Transverse colon (tissue), 4 donors: Measurements from ENCODE around the gene CD59. TPM values are rescaled to one million over a fixed set of nuclear protein-coding genes. Genes with fewer than 3 reads are reported as not detected.

Source experiments
- DNase-seq: peaks from one replicate; pipeline ENCODE4 v3.0.0-alpha.2; 2019
- H3K27ac ChIP-seq, 4 donors: fragments of 200-600 bp; sonication (generic); 2 replicates each; pipeline ENCODE4 v1.5.1; 2016 to 2018; ENCODE audit warnings: inconsistent platforms in 4 of 4
- H3K27me3 ChIP-seq: fragments of 200-600 bp; sonication (generic); 2 replicates; pipeline ENCODE4 v1.5.1; 2017; ENCODE audit warnings: inconsistent platforms
- H3K36me3 ChIP-seq, 4 donors: fragments of 200-600 bp; sonication (generic); 2 replicates each; pipeline ENCODE4 v1.5.1; 2017 to 2019; ENCODE audit warnings: inconsistent platforms in 4 of 4
- H3K4me1 ChIP-seq, 4 donors: fragments of 200-600 bp; sonication (generic); 2 replicates each; pipeline ENCODE4 v1.5.1; 2017 to 2020; ENCODE audit warnings: inconsistent platforms in 4 of 4
- H3K4me3 ChIP-seq, 4 donors: fragments of 200-600 bp; sonication (generic); 1 replicate in 1 of 4; 2 replicates in 3 of 4; pipeline versions ENCODE4 v1.5.1 to v1.6.1; 2017 to 2019; ENCODE audit warnings: inconsistent platforms in 4 of 4
- H3K9me3 ChIP-seq, 2 donors: fragments of 200-600 bp; sonication (generic); 2 replicates each; pipeline ENCODE4 v1.5.1; 2017 to 2019; ENCODE audit warnings: inconsistent platforms in 2 of 2
- EP300 ChIP-seq: sonication (generic); formaldehyde crosslinking; IDR thresholded peaks from one replicate; pipeline ENCODE4 v1.6.1; 2017; ENCODE audit warnings: antibody characterized with exemption, low read depth
- POLR2A ChIP-seq: fragments of 450-650 bp; IDR thresholded peaks from one replicate; pipeline ENCODE4 v1.6.1; 2016; ENCODE audit warnings: antibody characterized with exemption, mild to moderate bottlenecking, moderate library complexity
- POLR2AphosphoS5 ChIP-seq, 3 donors: sonication (generic); formaldehyde crosslinking; IDR thresholded peaks; one replicate each; pipeline ENCODE4 v1.6.1; 2016; ENCODE audit warnings: antibody characterized with exemption in 3 of 3
- WGBS, 2 donors: methylation state at CpG; one replicate each; pipeline ENCODE4 v1.1.5; 2018; ENCODE audit warnings: low coverage in 1 of 2; 5-methylcytosine and 5-hydroxymethylcytosine counted together
- in situ Hi-C, 4 donors: fragments of 200-750 bp; cut with MboI; loops; one replicate each; pipeline versions ENCODE4 v1.15.0 to v1.15.1; 2017; ENCODE audit warnings: low sequenced_read_pairs in 3 of 4, low pct_ligation_motif_present in 1 of 4, low pct_unique_long_range_greater_than_20kb in 1 of 4
- intact Hi-C: fragments of 100-400 bp; cut with DNase I; formaldehyde crosslinking; loops from one replicate; pipeline ENCODE4 v1.15.1; 2023; ENCODE audit warnings: low total_unique reads
- total RNA-seq, 4 donors: library from RNA; depleted of rRNA; stranded (reverse); fragments of >200 nt; gene quantifications; one replicate each; pipeline ENCODE4 v1.1.0, GENCODE V29; 2016
- TF ChIP-seq, protein P1 (sequence below), 5 experiments: fragments of 200-600 bp in 3 of 5; fragments of 450-650 bp in 2 of 5; sonication (generic) in 3 of 5; IDR thresholded peaks; 1 replicate in 2 of 5; 2 replicates in 3 of 5; pipeline ENCODE4 v1.5.1; 2016 to 2017; ENCODE audit warnings: antibody characterized with exemption in 5 of 5, inconsistent platforms in 3 of 5, mild to moderate bottlenecking in 2 of 5, moderate library complexity in 1 of 5

The CD59 gene
- total RNA-seq, 4 donors from 2014 or later = 64.7 to 213 (median 170) TPM

DNA sequence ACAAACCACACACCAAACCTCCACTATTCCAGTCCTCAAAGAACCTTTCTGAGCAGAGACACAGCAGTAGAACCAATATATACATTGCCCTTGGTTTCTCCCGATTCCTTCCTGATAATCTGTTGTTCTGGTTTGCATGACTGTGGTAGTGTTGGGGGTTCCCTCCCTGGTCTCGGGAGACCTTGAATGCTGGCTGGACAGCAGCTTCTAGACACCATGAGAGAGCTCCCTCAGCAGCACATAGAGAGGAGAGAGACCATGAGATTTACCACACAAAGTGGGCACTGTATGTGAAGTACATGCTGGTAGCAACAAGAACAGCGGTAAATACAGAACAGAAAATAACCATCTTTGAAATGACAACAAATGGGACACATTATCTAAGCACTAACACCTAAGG, 38.2 kb downstream of the CD59 start:
- WGBS, 2 donors = 87% methylated on average over 3 of the region's 3 CpGs

DNA sequence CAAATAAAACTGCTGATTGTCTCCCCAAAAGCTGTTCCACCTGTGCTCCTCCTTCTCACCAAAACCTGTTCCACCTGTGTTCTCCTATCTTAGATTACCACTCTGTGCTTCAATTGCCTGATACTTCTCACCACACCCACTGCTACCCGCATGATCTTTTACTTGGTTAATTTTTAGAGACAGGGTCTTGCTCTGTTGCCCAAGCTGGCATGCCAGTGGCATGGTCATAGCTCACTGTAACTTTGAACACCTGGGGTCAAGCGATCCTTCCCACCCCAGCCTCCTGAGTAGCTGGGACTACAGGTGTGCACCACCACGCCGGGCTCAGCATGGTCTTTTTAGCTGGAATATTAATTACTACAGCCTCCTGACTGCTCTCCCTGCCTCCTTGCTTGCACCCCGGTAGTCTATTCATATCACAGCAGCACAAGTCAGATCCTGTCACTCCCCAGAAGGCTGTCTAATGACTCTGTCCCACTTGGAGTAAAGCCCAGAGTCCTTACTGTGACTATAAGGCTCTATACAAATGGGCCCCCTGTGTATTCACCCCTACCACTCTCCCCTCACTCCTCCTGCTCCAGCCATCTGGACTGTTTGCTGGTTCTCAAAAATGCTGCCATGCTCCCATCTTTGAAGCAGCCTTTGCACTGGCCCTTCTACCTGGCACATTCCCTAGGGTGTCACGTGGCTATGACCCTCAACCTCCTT, 39.1 kb downstream of the CD59 start:
- Histone ChIP-seq H3K4me3 (no peak overlapping the region), H3K4me1 (peaks cover 16 to 34% (median 31%) of the 10 kb centered on the region in 4 donors), H3K27me3 (no peaks in the 10 kb centered on the region), H3K36me3 (no peaks in the 10 kb centered on the region), H3K9me3 (no peaks in the 10 kb centered on the region), H3K27ac (no peak overlapping the region)
- in situ Hi-C loops = loop anchor here in 1 of 4 donors (25.0 kb wide), 1 partner anchor 335 kb away; no protein-coding TSS in a partner anchor
- no peak for DNase-seq
- 43 to 76% methylated on average over 1 to 6 of the region's 6 CpGs for WGBS, 2 donors
- no peak for TF ChIP-seq EP300
- TF ChIP-seq POLR2AphosphoS5 (IDR thresholded peaks at IDR 0.05) = no peak
- no peak for TF ChIP-seq POLR2A
- TF ChIP-seq, protein P1, sequence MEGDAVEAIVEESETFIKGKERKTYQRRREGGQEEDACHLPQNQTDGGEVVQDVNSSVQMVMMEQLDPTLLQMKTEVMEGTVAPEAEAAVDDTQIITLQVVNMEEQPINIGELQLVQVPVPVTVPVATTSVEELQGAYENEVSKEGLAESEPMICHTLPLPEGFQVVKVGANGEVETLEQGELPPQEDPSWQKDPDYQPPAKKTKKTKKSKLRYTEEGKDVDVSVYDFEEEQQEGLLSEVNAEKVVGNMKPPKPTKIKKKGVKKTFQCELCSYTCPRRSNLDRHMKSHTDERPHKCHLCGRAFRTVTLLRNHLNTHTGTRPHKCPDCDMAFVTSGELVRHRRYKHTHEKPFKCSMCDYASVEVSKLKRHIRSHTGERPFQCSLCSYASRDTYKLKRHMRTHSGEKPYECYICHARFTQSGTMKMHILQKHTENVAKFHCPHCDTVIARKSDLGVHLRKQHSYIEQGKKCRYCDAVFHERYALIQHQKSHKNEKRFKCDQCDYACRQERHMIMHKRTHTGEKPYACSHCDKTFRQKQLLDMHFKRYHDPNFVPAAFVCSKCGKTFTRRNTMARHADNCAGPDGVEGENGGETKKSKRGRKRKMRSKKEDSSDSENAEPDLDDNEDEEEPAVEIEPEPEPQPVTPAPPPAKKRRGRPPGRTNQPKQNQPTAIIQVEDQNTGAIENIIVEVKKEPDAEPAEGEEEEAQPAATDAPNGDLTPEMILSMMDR (IDR thresholded peaks at IDR 0.05) = no peak
- intact Hi-C loops = loop anchor here (2.0 kb wide), 1 partner anchor 78 kb away; the partner anchor contains the start of gene FBXO3

More for the DNA sequence above, 38.2 kb downstream of the CD59 start:
- Histone ChIP-seq H3K4me1 (peaks cover 14 to 34% (median 32%) of the 10 kb centered on the region in 4 donors), H3K4me3 (no peak overlapping the region), H3K9me3 (no peaks in the 10 kb centered on the region), H3K27ac (no peak overlapping the region), H3K36me3 (no peaks in the 10 kb centered on the region), H3K27me3 (no peaks in the 10 kb centered on the region)
- intact Hi-C loops = loop anchor here (2.0 kb wide), 1 partner anchor 77 kb away; the partner anchor contains the start of gene FBXO3
- no peak for DNase-seq
- in situ Hi-C loops = loop anchor here in 1 of 4 donors (25.0 kb wide), 1 partner anchor 336 kb away; no protein-coding TSS in a partner anchor
- no peak for TF ChIP-seq POLR2A
- no peak for TF ChIP-seq EP300
- TF ChIP-seq, protein P1 (IDR thresholded peaks at IDR 0.05) = no peak
- TF ChIP-seq POLR2AphosphoS5 (IDR thresholded peaks at IDR 0.05) = no peak

GRCh38 chr11:33696411-33696810, 39.8 kb downstream of the CD59 start:
- no peaks in the 10 kb centered on the region for H3K9me3 ChIP-seq
- no peak for TF ChIP-seq POLR2A
- TF ChIP-seq, protein P1 (IDR thresholded peaks at IDR 0.05) = no peak
- TF ChIP-seq POLR2AphosphoS5 (IDR thresholded peaks at IDR 0.05) = no peak
- no peak for TF ChIP-seq EP300
- no peaks in the 10 kb centered on the region for H3K27me3 ChIP-seq
- peaks cover 13 to 34% (median 31%) of the 10 kb centered on the region in 4 donors for H3K4me1 ChIP-seq
- intact Hi-C loops (loop anchor here (2.0 kb wide), 1 partner anchor 78 kb away; the partner anchor contains the start of gene FBXO3), in situ Hi-C loops (loop anchor here in 1 of 4 donors (25.0 kb wide), 1 partner anchor 334 kb away; no protein-coding TSS in a partner anchor)
- H3K36me3 ChIP-seq = no peaks in the 10 kb centered on the region
- DNase-seq = no peak
- 33 to 62% methylated on average over 1 to 5 of the region's 5 CpGs for WGBS, 2 donors
- H3K4me3 ChIP-seq = no peak overlapping the region
- no peak overlapping the region for H3K27ac ChIP-seq

DNA sequence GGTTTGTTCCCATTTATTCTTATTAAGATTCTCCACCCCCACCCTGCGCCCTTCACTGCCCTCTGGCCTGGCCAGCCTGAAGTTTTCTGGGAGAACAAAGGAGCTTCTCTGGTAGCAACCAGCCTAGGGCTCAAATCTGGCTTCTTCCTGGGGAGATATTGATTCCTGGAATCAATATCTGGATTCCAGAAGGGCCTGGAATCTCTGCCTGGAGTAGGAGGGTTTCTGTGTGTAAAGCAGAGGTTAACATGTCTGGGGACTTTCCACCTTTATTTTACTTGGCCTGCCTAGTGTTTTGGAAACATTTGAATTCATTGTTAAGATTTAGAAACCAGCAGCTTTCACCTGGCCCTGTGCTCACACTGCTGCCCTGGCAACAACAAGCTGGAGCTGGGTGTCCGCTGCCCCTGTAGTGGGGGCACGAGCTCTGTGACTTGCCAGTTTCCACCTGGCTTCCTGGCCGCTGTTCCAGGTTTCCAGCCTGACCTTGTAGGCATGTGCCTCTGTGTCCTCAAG, 41.1 kb downstream of the CD59 start:
- intact Hi-C loops = no loop called here
- H3K4me1 ChIP-seq = peaks cover 16 to 41% (median 36%) of the 10 kb centered on the region in 4 donors
- no peak overlapping the region for H3K4me3 ChIP-seq
- no peaks in the 10 kb centered on the region for H3K9me3 ChIP-seq
- H3K27ac ChIP-seq = no peak overlapping the region
- WGBS, 2 donors = 86 to 90% methylated on average over 2 to 4 of the region's 4 CpGs
- TF ChIP-seq POLR2A (no peak), EP300 (no peak), POLR2AphosphoS5 (IDR thresholded peaks at IDR 0.05) (no peak)
- TF ChIP-seq, protein P1 (IDR thresholded peaks at IDR 0.05) = no peak
- in situ Hi-C loops = loop anchor here in 1 of 4 donors (25.0 kb wide), 1 partner anchor 333 kb away; no protein-coding TSS in a partner anchor
- no peaks in the 10 kb centered on the region for H3K27me3 ChIP-seq
- no peaks in the 10 kb centered on the region for H3K36me3 ChIP-seq
- DNase-seq = no peak
